ENCODE results near the gene NENF. TPM values are rescaled to one million over a fixed set of nuclear protein-coding genes. Genes with fewer than 3 reads are reported as not detected.

The NENF gene
- total and polyA plus RNA-seq, 10 of the 15 experiments (the other 5 are each of a cell fraction or from before 2014, with no cell fraction given): 5.1 to 83.4 (median 42.7) TPM

- peak; percentile 76 for TF ChIP-seq TCF12 (IDR thresholded peaks at IDR 0.05; ENCODE audit: low read depth, low read length)
- no peak for TF ChIP-seq E2F8 (IDR thresholded peaks at IDR 0.05; ENCODE audit: low read depth, partially characterized antibody)
- no peak for TF ChIP-seq JUND (IDR thresholded peaks at IDR 0.05; ENCODE audit: low read depth, low read length)
- 0 out of 3 replicates have a peak, but pooled peaks have one; percentile 47 for TF ChIP-seq POU2F2 (IDR thresholded peaks at IDR 0.05; ENCODE audit: borderline replicate concordance, low read depth, low read length)
- TF ChIP-seq ZZZ3 (IDR thresholded peaks at IDR 0.05; ENCODE audit: control insufficient read depth, insufficient read length, low read depth): no peak
- TF ChIP-seq BCL11A (IDR thresholded peaks at IDR 0.05; ENCODE audit: low read depth, low read length): no peak
- peak; percentile 96 for TF ChIP-seq SMC3 (IDR thresholded peaks at IDR 0.05; ENCODE audit: borderline replicate concordance, low read length)
- peak; percentile 77 for TF ChIP-seq YY1 (IDR thresholded peaks at IDR 0.05; ENCODE audit: low read depth, low read length)
- no peak for TF ChIP-seq MEF2B (IDR thresholded peaks at IDR 0.05; ENCODE audit: partially characterized antibody, poor library complexity, severe bottlenecking)
- TF ChIP-seq TCF3 (IDR thresholded peaks at IDR 0.05; ENCODE audit: borderline replicate concordance, insufficient read depth, low read depth, low read length): peak; percentile 77; the same call in 1 of the 2 replicates
Observed at GRCh38 chr1:212455803-212456528, 23.2 kb downstream of the NENF start (continued).

All from GM12878 (cell line).